NT2/D1 (cell line): ENCODE data around the gene MGA.

Experiments
- DNase-seq: peaks from one replicate; pipeline ENCODE4 v3.0.0-alpha.2; 2011; ENCODE audit warnings: low read depth, low spot score
- H3K27me3 ChIP-seq: 2 replicates; pipeline ENCODE4 v1.6.0; 2011; ENCODE audit warnings: mild to moderate bottlenecking; ENCODE audit not compliant: insufficient read length, insufficient read depth
- H3K36me3 ChIP-seq: 2 replicates; pipeline ENCODE4 v1.6.1; 2011; ENCODE audit warnings: mild to moderate bottlenecking, low read length, mixed read lengths; ENCODE audit not compliant: insufficient read depth, insufficient read length
- H3K4me1 ChIP-seq: 2 replicates; pipeline ENCODE4 v1.5.1; 2011; ENCODE audit not compliant: insufficient read depth, insufficient read length
- H3K4me3 ChIP-seq: 2 replicates; pipeline ENCODE4 v1.5.1; 2011; ENCODE audit warnings: low read depth; ENCODE audit not compliant: insufficient read length
- H3K9ac ChIP-seq: 2 replicates; pipeline ENCODE4 v1.6.0; 2011; ENCODE audit warnings: low read depth; ENCODE audit not compliant: insufficient read length
- H3K9me3 ChIP-seq: 2 replicates; pipeline ENCODE4 v1.5.1; 2011; ENCODE audit warnings: mild to moderate bottlenecking, low read length; ENCODE audit not compliant: insufficient read depth
- SUZ12 ChIP-seq: IDR thresholded peaks from 2 replicates; pipeline ENCODE4 v1.6.1; 2011; ENCODE audit not compliant: insufficient read length, insufficient read depth; ENCODE audit errors: extremely low read depth
- YY1 ChIP-seq: IDR thresholded peaks from 2 replicates; pipeline ENCODE4 v1.6.1; 2011; ENCODE audit not compliant: insufficient read length, insufficient read depth
- ZNF274 ChIP-seq: IDR thresholded peaks from 2 replicates; pipeline ENCODE4 v1.6.1; 2011; ENCODE audit warnings: mild to moderate bottlenecking, low read depth, low read length

The MGA gene

GRCh38 chr15:41795996-41796856, 136.0 kb downstream of the MGA start:
- Histone ChIP-seq H3K9ac (no peak overlapping the region), H3K36me3 (no peaks in the 10 kb centered on the region), H3K27me3 (no peaks in the 10 kb centered on the region), H3K4me3 (no peak overlapping the region), H3K4me1 (peaks cover 2% of the 10 kb centered on the region), H3K9me3 (no peaks in the 10 kb centered on the region)
- no peak for DNase-seq
- TF ChIP-seq YY1 (no peak), ZNF274 (no peak), SUZ12 (no peak)

GRCh38 chr15:41797201-41797944, 137.2 kb downstream of the MGA start:
- no peak for DNase-seq
- H3K36me3 ChIP-seq = no peaks in the 10 kb centered on the region
- H3K9me3 ChIP-seq = no peaks in the 10 kb centered on the region; the same call in 1 of the 2 replicates
- no peak overlapping the region for H3K9ac ChIP-seq
- no peak for TF ChIP-seq ZNF274
- no peak for TF ChIP-seq SUZ12
- TF ChIP-seq YY1 = no peak
- no peak overlapping the region for H3K4me3 ChIP-seq
- no peaks in the 10 kb centered on the region for H3K27me3 ChIP-seq
- H3K4me1 ChIP-seq = no peaks in the 10 kb centered on the region

GRCh38 chr15:41798607-41799487, 138.6 kb downstream of the MGA start:
- H3K4me1 ChIP-seq = no peaks in the 10 kb centered on the region
- no peaks in the 10 kb centered on the region for H3K36me3 ChIP-seq
- H3K9me3 ChIP-seq = no peaks in the 10 kb centered on the region; the same call in 1 of the 2 replicates
- no peak overlapping the region for H3K9ac ChIP-seq
- no peaks in the 10 kb centered on the region for H3K27me3 ChIP-seq
- TF ChIP-seq YY1 (no peak), SUZ12 (no peak), ZNF274 (no peak)
- DNase-seq = no peak
- no peak overlapping the region for H3K4me3 ChIP-seq

- peaks cover 3% of the 10 kb centered on the region for H3K4me1 ChIP-seq
- no peak for TF ChIP-seq SUZ12
- no peak for TF ChIP-seq YY1
- TF ChIP-seq ZNF274 = no peak
These were observed 139.2 kb downstream of the MGA start for GRCh38 chr15:41799488-41799805.

GRCh38 chr15:41801185-41801584, 141.0 kb downstream of the MGA start:
- TF ChIP-seq SUZ12 (no peak), YY1 (no peak), ZNF274 (no peak)
- H3K4me1 ChIP-seq = peaks cover 5% of the 10 kb centered on the region
- H3K27me3 ChIP-seq = no peaks in the 10 kb centered on the region
- H3K4me3 ChIP-seq = no peak overlapping the region
- DNase-seq = no peak
- no peak overlapping the region for H3K9ac ChIP-seq
- no peaks in the 10 kb centered on the region for H3K36me3 ChIP-seq
- H3K9me3 ChIP-seq = no peaks in the 10 kb centered on the region; the same call in 1 of the 2 replicates

More at GRCh38 chr15:41799488-41799805, 139.2 kb downstream of the MGA start:
- H3K36me3 ChIP-seq = no peaks in the 10 kb centered on the region
- no peak overlapping the region for H3K4me3 ChIP-seq
- no peaks in the 10 kb centered on the region; the same call in 1 of the 2 replicates for H3K9me3 ChIP-seq
- no peak overlapping the region for H3K9ac ChIP-seq
- H3K27me3 ChIP-seq = no peaks in the 10 kb centered on the region
- no peak for DNase-seq

GRCh38 chr15:41801850-41802455, 141.7 kb downstream of the MGA start:
- DNase-seq = no peak
- Histone ChIP-seq H3K4me1 (peaks cover 8% of the 10 kb centered on the region), H3K27me3 (no peaks in the 10 kb centered on the region), H3K9ac (no peak overlapping the region), H3K36me3 (no peaks in the 10 kb centered on the region), H3K9me3 (no peaks in the 10 kb centered on the region; the same call in 1 of the 2 replicates), H3K4me3 (no peak overlapping the region)
- no peak for TF ChIP-seq ZNF274
- no peak for TF ChIP-seq SUZ12
- no peak for TF ChIP-seq YY1
